Measurements from ENCODE around the gene LELP1. TPM values are rescaled to one million over a fixed set of nuclear protein-coding genes. Genes with fewer than 3 reads are reported as not detected.
A peak's percentile ranks its signal among the peaks of the same experiment; 100 is the strongest.
"Not testable (repeated sequence)": the region's sequence is repeated elsewhere in the genome, so short reads cannot be mapped to it uniquely, and the experiment has no call there.

The LELP1 gene
- total and polyA plus RNA-seq, 4 experiments from 2014 or later, result not detected

- DNase-seq, result no peak
Measured at GRCh38 chr1:153213519-153213918, 10.3 kb downstream of the LELP1 start.

GRCh38 chr1:153217212-153217611 lies 14.0 kb downstream of the LELP1 start, which contains the start of gene PRR9:
Gene PRR9 (plus strand): TSS chr1:153217584. CDS start chr1:153218145, 561 bp downstream.
- Histone ChIP-seq H3K27me3 (ENCODE audit: insufficient read depth, low read length) (no peaks in the 10 kb centered on the region), H3K36me3 (ENCODE audit: insufficient read depth, low read length) (no peaks in the 10 kb centered on the region), H3K4me3 (ENCODE audit: low read length in 2 of 2) (no peak within 1 kb of the TSS), H3K27ac (ENCODE audit: low read depth, low read length) (no peak within 1 kb of the TSS), H3K9me3 (ENCODE audit: control insufficient read depth in 1 of 2, low read length in 2 of 2) (no peaks in the 10 kb centered on the region), H3K4me1 (ENCODE audit: insufficient read depth, low read length) (no peaks in the 10 kb centered on the region)
- Mint-ChIP-seq H3K27ac (peak within 1 kb of the TSS in 1 of 7 donors; percentile 10), H3K9me3 (no peaks in the 10 kb centered on the region), H3K27me3 (peaks cover 14 to 16% of the 10 kb centered on the region in 2 donors), H3K4me1 (peaks cover 0 to 1% (median 0%) of the 10 kb centered on the region in 4 donors), H3K36me3 (no peaks in the 10 kb centered on the region), H3K4me3 (no peak within 1 kb of the TSS)
- intact Hi-C loops (cut with micrococcal nuclease), result no loop called here
- no peak for DNase-seq
- ChIA-PET POLR2A (ENCODE audit: partially characterized antibody) (no interaction called here), CTCF (ENCODE audit: partially characterized antibody) (no interaction called here)

More at GRCh38 chr1:153213519-153213918, 10.3 kb downstream of the LELP1 start:
- no peaks in the 10 kb centered on the region for H3K27me3 ChIP-seq (ENCODE audit: insufficient read depth, low read length)
- no peak overlapping the region for H3K27ac ChIP-seq (ENCODE audit: low read depth, low read length)
- H3K36me3 ChIP-seq (ENCODE audit: insufficient read depth, low read length), result no peaks in the 10 kb centered on the region
- H3K4me3 Mint-ChIP-seq, result no peak overlapping the region
- intact Hi-C loops (cut with micrococcal nuclease), result no loop called here
- ChIA-PET POLR2A (ENCODE audit: partially characterized antibody) (no interaction called here), CTCF (ENCODE audit: partially characterized antibody) (no interaction called here)
- H3K27ac Mint-ChIP-seq, result no peak overlapping the region
- no peaks in the 10 kb centered on the region for H3K9me3 ChIP-seq (ENCODE audit: control insufficient read depth in 1 of 2, low read length in 2 of 2)
- peaks cover 0 to 1% (median 0%) of the 10 kb centered on the region in 4 donors for H3K4me1 Mint-ChIP-seq
- peaks cover 21 to 22% of the 10 kb centered on the region in 2 donors for H3K27me3 Mint-ChIP-seq
- H3K9me3 Mint-ChIP-seq, result no peaks in the 10 kb centered on the region
- no peak overlapping the region for H3K4me3 ChIP-seq (ENCODE audit: low read length in 2 of 2)
- no peaks in the 10 kb centered on the region for H3K36me3 Mint-ChIP-seq
- H3K4me1 ChIP-seq (ENCODE audit: insufficient read depth, low read length), result no peaks in the 10 kb centered on the region

DNA sequence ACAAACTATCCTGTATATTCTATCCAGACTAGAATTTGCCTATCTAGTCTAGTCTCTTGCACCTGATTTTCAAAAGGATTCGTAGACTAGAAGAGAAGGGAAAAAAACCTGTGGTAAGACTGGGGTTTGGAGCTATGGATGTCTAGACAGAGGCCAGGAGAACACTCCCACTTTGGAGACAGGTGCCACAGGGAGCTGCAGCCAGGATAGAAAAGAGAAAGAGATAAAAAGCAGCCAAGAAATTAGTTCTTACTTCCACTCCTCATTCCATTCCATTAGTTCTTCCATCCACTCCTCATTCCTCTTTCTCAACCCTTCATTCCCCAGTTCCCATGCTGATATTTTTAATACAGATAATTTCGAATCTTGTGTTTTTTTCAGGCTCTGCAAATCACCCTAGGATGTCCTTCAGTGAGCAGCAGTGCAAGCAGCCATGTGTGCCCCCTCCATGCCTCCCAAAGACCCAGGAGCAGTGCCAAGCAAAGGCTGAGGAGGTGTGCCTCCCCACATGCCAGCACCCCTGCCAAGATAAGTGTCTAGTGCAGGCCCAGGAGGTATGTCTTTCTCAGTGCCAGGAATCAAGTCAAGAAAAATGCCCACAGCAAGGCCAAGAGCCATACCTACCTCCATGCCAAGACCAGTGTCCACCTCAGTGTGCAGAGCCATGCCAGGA lies 14.7 kb downstream of the LELP1 start:
- peaks cover 0 to 1% (median under 1%) of the 10 kb centered on the region in 4 donors for H3K4me1 Mint-ChIP-seq
- POLR2A ChIA-PET (ENCODE audit: partially characterized antibody), result no interaction called here
- Histone ChIP-seq H3K36me3 (ENCODE audit: insufficient read depth, low read length) (no peaks in the 10 kb centered on the region), H3K27me3 (ENCODE audit: insufficient read depth, low read length) (no peaks in the 10 kb centered on the region), H3K4me3 (ENCODE audit: low read length in 2 of 2) (no peak overlapping the region), H3K4me1 (ENCODE audit: insufficient read depth, low read length) (no peaks in the 10 kb centered on the region), H3K9me3 (ENCODE audit: control insufficient read depth in 1 of 2, low read length in 2 of 2) (no peaks in the 10 kb centered on the region), H3K27ac (ENCODE audit: low read depth, low read length) (no peak overlapping the region)
- H3K9me3 Mint-ChIP-seq, result no peaks in the 10 kb centered on the region
- H3K27ac Mint-ChIP-seq, result no peak overlapping the region
- peaks cover 11 to 15% of the 10 kb centered on the region in 2 donors for H3K27me3 Mint-ChIP-seq
- no peak for DNase-seq
- CTCF ChIA-PET (ENCODE audit: partially characterized antibody), result interaction anchor here (1.1 kb wide), 1 partner anchor 11 kb away, joined by 3 read pairs; no protein-coding TSS in a partner anchor
- intact Hi-C loops (cut with micrococcal nuclease), result no loop called here
- H3K4me3 Mint-ChIP-seq, result no peak overlapping the region
- H3K36me3 Mint-ChIP-seq, result no peaks in the 10 kb centered on the region

DNA sequence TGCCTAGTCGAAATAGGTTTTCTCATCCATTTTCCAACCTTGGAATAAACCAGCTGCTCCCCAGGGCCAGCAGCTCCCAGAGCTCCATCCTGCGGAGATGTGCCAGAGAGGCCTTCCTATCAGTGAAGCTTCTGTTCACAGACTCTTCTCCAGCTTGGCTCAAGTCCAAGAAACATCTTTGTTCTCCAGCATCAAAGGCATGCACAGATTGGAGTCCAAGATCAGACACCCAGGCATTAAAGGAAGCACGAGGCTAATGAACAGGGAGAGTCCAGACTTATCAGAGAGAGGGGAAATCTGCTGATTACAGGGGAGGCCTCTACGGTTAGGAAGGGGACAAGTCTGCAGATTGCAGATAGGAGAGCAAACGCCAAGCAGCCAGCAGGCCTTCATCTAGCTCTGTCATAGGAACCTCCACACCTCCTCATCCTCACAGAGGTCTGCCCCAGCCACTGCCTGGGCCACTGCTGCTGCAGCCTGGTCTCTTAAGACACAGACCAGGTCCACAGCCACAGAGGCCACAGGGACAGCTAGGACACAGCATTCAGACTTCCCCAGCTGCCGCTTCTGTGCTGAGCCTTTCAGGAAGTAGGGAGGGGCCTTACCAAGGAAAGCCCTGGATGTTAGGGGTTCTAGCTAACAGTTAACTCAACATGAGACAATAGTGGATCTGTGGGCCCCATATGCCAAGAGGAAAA lies 17.5 kb downstream of the LELP1 start:
- Mint-ChIP-seq H3K4me3 (no peak overlapping the region), H3K27ac (no peak overlapping the region), H3K9me3 (no peaks in the 10 kb centered on the region), H3K27me3 (peaks cover 9 to 26% of the 10 kb centered on the region in 2 donors), H3K4me1 (peaks cover 0 to 6% (median 4%) of the 10 kb centered on the region in 4 donors), H3K36me3 (no peaks in the 10 kb centered on the region)
- H3K9me3 ChIP-seq (ENCODE audit: control insufficient read depth in 1 of 2, low read length in 2 of 2), result no peaks in the 10 kb centered on the region
- POLR2A ChIA-PET (ENCODE audit: partially characterized antibody), result no interaction called here
- no peak for DNase-seq
- no peak overlapping the region for H3K4me3 ChIP-seq (ENCODE audit: low read length in 2 of 2)
- intact Hi-C loops (cut with micrococcal nuclease), result no loop called here
- no peak overlapping the region for H3K27ac ChIP-seq (ENCODE audit: low read depth, low read length)
- H3K4me1 ChIP-seq (ENCODE audit: insufficient read depth, low read length), result no peaks in the 10 kb centered on the region
- CTCF ChIA-PET (ENCODE audit: partially characterized antibody), result interaction anchor here (1.3 to 2.3 kb wide), 3 partner anchors 8 to 11 kb away, joined by 4 to 8 read pairs (median 6); no protein-coding TSS in a partner anchor
- no peaks in the 10 kb centered on the region for H3K36me3 ChIP-seq (ENCODE audit: insufficient read depth, low read length)
- no peaks in the 10 kb centered on the region for H3K27me3 ChIP-seq (ENCODE audit: insufficient read depth, low read length)

DNA sequence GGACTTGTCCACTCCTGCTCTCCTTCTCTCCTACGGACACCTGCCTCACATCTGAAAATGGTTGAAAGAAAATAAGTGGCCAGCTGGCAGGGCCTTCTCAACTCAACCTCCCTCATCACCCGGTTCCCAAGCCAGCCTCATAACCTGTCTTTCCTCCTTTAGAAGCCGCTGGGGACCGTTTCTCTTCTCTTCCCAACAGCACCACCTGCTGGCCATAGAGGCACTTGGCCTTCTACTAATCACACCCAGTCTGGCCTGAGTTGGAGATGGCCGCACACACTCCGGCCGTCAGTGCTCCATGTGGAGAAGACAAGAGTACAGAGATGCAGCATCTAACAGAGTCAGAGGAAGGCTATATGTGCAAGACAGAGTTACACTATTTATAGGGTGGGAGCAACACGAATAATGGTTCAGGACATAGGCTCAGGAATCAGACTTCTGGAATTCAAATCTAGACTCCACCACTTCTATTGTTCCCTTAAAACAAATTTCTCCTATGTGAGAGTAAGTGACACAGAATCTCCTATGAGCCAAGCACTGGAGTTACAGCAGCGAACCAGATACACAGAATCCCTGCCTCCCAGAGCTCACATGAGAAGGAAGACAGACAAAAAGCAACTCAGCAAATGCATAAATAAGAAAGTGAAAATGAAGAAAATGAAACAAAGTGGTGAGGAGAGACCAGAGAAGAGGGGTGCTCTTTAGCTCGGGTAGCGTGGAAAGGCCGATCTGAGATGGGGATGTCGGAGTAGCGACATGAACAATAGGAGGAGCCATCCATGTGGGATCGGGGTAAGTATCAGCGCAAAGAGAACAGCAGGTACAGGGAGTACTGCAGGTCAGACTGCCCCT lies 20.0 kb downstream of the LELP1 start:
- peaks cover 9 to 26% of the 10 kb centered on the region in 2 donors for H3K27me3 Mint-ChIP-seq
- H3K27me3 ChIP-seq (ENCODE audit: insufficient read depth, low read length); H3K4me1 Mint-ChIP-seq; intact Hi-C loops (cut with micrococcal nuclease); H3K36me3 ChIP-seq (ENCODE audit: insufficient read depth, low read length); H3K4me3 ChIP-seq (ENCODE audit: low read length in 2 of 2); H3K27ac ChIP-seq (ENCODE audit: low read depth, low read length); H3K4me3 Mint-ChIP-seq; POLR2A ChIA-PET (ENCODE audit: partially characterized antibody); H3K36me3 Mint-ChIP-seq; H3K27ac Mint-ChIP-seq; H3K9me3 ChIP-seq (ENCODE audit: control insufficient read depth in 1 of 2, low read length in 2 of 2); H3K4me1 ChIP-seq (ENCODE audit: insufficient read depth, low read length); H3K9me3 Mint-ChIP-seq: not testable (repeated sequence)
- peak; percentile 18 to 50 (median 28) for DNase-seq
- CTCF ChIA-PET (ENCODE audit: partially characterized antibody), result interaction anchor here (0.7 to 1.2 kb wide), 3 partner anchors 11 to 39 kb away, joined by 3 to 4 read pairs (median 3); no protein-coding TSS in a partner anchor

- H3K36me3 Mint-ChIP-seq, result no peaks in the 10 kb centered on the region
- Histone ChIP-seq H3K4me1 (ENCODE audit: insufficient read depth, low read length) (no peaks in the 10 kb centered on the region), H3K27ac (ENCODE audit: low read depth, low read length) (no peak overlapping the region), H3K27me3 (ENCODE audit: insufficient read depth, low read length) (peaks cover 3% of the 10 kb centered on the region), H3K4me3 (ENCODE audit: low read length in 2 of 2) (no peak overlapping the region), H3K9me3 (ENCODE audit: control insufficient read depth in 1 of 2, low read length in 2 of 2) (no peaks in the 10 kb centered on the region), H3K36me3 (ENCODE audit: insufficient read depth, low read length) (no peaks in the 10 kb centered on the region)
- no peak for DNase-seq
- no peak overlapping the region for H3K27ac Mint-ChIP-seq
- H3K4me3 Mint-ChIP-seq, result no peak overlapping the region
- H3K27me3 Mint-ChIP-seq, result peaks cover 20 to 35% of the 10 kb centered on the region in 2 donors
- POLR2A ChIA-PET (ENCODE audit: partially characterized antibody), result no interaction called here
- intact Hi-C loops (cut with micrococcal nuclease), result no loop called here
- peaks cover 0 to 6% (median 3%) of the 10 kb centered on the region in 4 donors for H3K4me1 Mint-ChIP-seq
- H3K9me3 Mint-ChIP-seq, result no peaks in the 10 kb centered on the region
- CTCF ChIA-PET (ENCODE audit: partially characterized antibody), result interaction anchor here (1.3 to 1.9 kb wide), 2 partner anchors 12 to 14 kb away, joined by 5 read pairs; no protein-coding TSS in a partner anchor
Measured at GRCh38 chr1:153227810-153228209, 24.6 kb downstream of the LELP1 start.

- H3K36me3 ChIP-seq (ENCODE audit: insufficient read depth, low read length), result no peaks in the 10 kb centered on the region
Measured at GRCh38 chr1:153228491-153228890, 25.3 kb downstream of the LELP1 start.

More at GRCh38 chr1:153228491-153228890, 25.3 kb downstream of the LELP1 start:
- Histone ChIP-seq H3K9me3 (ENCODE audit: control insufficient read depth in 1 of 2, low read length in 2 of 2) (no peaks in the 10 kb centered on the region), H3K4me1 (ENCODE audit: insufficient read depth, low read length) (no peaks in the 10 kb centered on the region), H3K27me3 (ENCODE audit: insufficient read depth, low read length) (peaks cover 3% of the 10 kb centered on the region), H3K27ac (ENCODE audit: low read depth, low read length) (no peak overlapping the region), H3K4me3 (ENCODE audit: low read length in 2 of 2) (no peak overlapping the region)
- Mint-ChIP-seq H3K4me1 (peaks cover 0 to under 1% (median 0%) of the 10 kb centered on the region in 4 donors), H3K27ac (no peak overlapping the region), H3K36me3 (no peaks in the 10 kb centered on the region), H3K9me3 (peaks cover 0 to 2% (median 0%) of the 10 kb centered on the region in 8 donors), H3K27me3 (peaks cover 21 to 36% of the 10 kb centered on the region in 2 donors), H3K4me3 (no peak overlapping the region)
- POLR2A ChIA-PET (ENCODE audit: partially characterized antibody), result no interaction called here
- DNase-seq, result no peak
- intact Hi-C loops (cut with micrococcal nuclease), result no loop called here
- CTCF ChIA-PET (ENCODE audit: partially characterized antibody), result interaction anchor here (0.7 to 1.9 kb wide), 7 partner anchors 8 to 60 kb away, joined by 3 to 6 read pairs (median 4); no protein-coding TSS in a partner anchor
